Measurements from ENCODE around the gene HAGHL. TPM values are rescaled to one million over a fixed set of nuclear protein-coding genes. Genes with fewer than 3 reads are reported as not detected.

Gene HAGHL
- total and polyA plus RNA-seq, 4 donors: 7.4 to 51.1 (median 31.8) TPM

DNA sequence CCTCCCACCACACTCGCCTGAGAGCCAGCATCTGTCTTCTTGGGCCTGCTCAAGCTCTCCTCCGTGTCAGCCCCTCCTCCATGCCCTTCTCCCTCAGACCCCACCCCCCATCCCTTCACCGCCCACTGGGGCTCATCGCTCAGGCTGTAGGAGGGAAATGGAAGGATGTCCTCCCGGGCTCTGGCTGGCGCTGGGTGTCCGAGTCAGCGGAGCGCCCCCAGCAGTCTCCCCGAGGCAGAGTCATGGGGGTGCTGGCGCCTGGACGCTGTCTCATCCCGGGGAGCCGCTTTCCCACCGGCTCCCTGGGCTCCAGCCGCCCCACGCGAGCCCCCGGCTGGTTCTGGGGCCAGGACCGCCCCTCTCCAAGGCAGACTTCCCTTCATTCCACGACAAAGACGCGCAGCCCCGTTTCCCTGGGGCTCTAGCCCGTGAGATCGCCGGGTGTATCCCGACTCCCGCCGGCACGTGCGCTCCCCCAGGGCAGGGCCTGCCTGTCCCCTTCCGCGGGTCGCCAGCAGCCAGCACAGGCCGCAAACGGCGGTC, 6.4 kb upstream of the HAGHL start:
- peak overlapping the region; percentile 71 for H3K4me3 ChIP-seq (ENCODE audit: low read depth, low read length)
- WGBS (ENCODE audit: insufficient coverage): 0% methylated on average over 37 of the region's 38 CpGs
- DNase-seq (ENCODE audit: low read depth in 4 of 6, low spot score in 6 of 6): peak in 3 of 6 donors; percentile 73 to 93 (median 91)
- H3K36me3 ChIP-seq (ENCODE audit: control insufficient read depth, insufficient read depth, low read length): peaks cover 70% of the 10 kb centered on the region
- H3K4me1 ChIP-seq (ENCODE audit: control insufficient read depth, insufficient read depth, low read length): peaks cover 82% of the 10 kb centered on the region
- peak overlapping the region; percentile 96 for H3K27ac ChIP-seq (ENCODE audit: low read depth, low read length)
- peaks cover 11% of the 10 kb centered on the region for H3K27me3 ChIP-seq (ENCODE audit: control insufficient read depth, insufficient read depth, low read length)
- H3K9me3 ChIP-seq (ENCODE audit: control insufficient read depth, insufficient read depth, low read length): no peaks in the 10 kb centered on the region

- H3K4me1 ChIP-seq (ENCODE audit: control insufficient read depth, insufficient read depth, low read length): peaks cover 82% of the 10 kb centered on the region
- DNase-seq (ENCODE audit: low read depth in 4 of 6, low spot score in 6 of 6): peak in 4 of 6 donors; percentile 61 to 92 (median 83)
- H3K4me3 ChIP-seq (ENCODE audit: low read depth, low read length): peak within 1 kb of the TSS; percentile 71
- 5% methylated on average over 106 of the region's 106 CpGs for WGBS (ENCODE audit: insufficient coverage)
- H3K36me3 ChIP-seq (ENCODE audit: control insufficient read depth, insufficient read depth, low read length): peaks cover 70% of the 10 kb centered on the region
- H3K9me3 ChIP-seq (ENCODE audit: control insufficient read depth, insufficient read depth, low read length): no peaks in the 10 kb centered on the region
- peak within 1 kb of the TSS; percentile 96 for H3K27ac ChIP-seq (ENCODE audit: low read depth, low read length)
- peaks cover 6% of the 10 kb centered on the region for H3K27me3 ChIP-seq (ENCODE audit: control insufficient read depth, insufficient read depth, low read length)
These were observed 5.7 kb upstream of the HAGHL start, which contains the start of gene ANTKMT for GRCh38 chr16:720990-721764. ANTKMT (plus strand) TSS chr16:721146; CDS start chr16:721275, 129 bp downstream.

DNA sequence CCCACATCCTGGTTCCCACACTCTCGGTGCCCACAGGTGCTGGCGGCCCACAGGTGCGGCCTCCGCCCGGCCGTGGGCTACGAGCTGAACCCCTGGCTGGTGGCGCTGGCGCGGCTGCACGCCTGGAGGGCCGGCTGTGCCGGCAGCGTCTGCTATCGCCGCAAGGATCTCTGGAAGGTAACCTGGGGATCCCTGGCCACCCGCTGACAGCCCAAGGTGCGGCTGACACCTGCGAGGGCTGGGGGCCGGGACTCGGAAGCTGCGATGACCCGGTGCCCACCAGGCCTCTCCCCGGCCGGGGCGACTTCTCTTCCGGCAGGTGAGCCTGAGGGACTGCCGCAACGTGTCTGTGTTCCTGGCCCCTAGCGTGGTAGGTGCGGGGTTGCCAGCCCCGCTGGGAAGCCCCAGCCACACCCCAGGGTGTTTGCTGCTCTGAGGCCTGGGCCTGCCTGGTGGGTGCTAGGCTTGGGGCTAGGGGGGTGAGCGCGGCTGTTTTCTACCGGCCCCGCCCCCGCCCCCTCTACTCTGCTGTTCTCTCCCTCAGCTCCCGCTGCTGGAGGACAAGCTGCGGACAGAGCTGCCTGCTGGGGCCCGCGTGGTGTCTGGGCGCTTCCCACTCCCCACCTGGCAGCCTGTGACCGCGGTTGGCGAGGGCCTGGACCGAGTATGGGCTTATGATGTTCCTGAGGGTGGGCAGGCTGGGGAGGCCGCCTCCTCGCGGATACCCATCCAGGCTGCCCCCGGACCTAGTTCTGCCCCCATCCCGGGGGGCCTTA, 5.0 kb upstream of the HAGHL start:
- H3K4me3 ChIP-seq (ENCODE audit: low read depth, low read length): peak overlapping the region; percentile 29
- DNase-seq (ENCODE audit: low read depth in 4 of 6, low spot score in 6 of 6): no peak
- H3K9me3 ChIP-seq (ENCODE audit: control insufficient read depth, insufficient read depth, low read length): no peaks in the 10 kb centered on the region
- peaks cover 65% of the 10 kb centered on the region for H3K36me3 ChIP-seq (ENCODE audit: control insufficient read depth, insufficient read depth, low read length)
- no peaks in the 10 kb centered on the region for H3K27me3 ChIP-seq (ENCODE audit: control insufficient read depth, insufficient read depth, low read length)
- H3K4me1 ChIP-seq (ENCODE audit: control insufficient read depth, insufficient read depth, low read length): peaks cover 80% of the 10 kb centered on the region
- 80% methylated on average over 44 of the region's 51 CpGs for WGBS (ENCODE audit: insufficient coverage)
- no peak overlapping the region for H3K27ac ChIP-seq (ENCODE audit: low read depth, low read length)

DNA sequence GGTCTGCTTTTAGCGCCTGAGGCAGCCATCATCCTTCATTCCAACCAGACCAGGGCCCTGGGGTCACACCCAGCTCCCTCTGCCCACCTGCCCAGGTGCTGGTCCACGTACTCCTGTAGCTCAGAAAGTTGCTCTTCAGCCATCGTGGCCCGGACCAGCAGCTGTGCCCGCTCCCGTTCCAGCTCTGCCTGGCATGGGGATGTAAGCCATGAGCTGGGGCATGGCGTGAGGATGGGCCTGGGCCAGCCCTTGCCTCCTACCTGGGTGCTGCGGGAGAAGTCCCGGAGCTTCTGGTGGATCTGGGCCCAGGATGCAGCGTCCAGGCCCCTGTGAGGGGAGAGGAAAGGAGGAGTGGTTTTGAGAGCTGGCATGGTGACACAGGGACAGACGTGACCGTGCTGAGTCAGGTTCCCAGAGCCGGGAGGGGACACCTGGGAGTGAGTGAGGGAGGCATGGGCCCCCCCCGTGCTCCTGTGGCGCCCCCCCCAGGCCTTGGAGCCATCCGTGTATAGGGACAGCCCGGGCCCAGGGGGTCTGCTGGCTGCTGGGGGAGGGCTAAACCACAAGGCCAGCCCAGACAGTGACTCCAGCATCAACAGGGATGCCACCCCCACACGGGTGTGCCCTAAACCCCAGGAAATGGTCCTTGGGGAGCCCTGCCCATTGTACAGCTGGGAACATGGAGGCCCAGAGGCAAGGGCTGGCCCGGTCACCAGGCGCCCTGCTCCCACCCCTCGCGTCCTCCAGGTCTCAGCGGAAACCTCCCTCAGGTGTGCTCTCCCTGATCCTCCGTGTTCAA, 3.9 kb upstream of the HAGHL start:
- 88% methylated on average over 24 of the region's 24 CpGs for WGBS (ENCODE audit: insufficient coverage)
- peaks cover 54% of the 10 kb centered on the region for H3K36me3 ChIP-seq (ENCODE audit: control insufficient read depth, insufficient read depth, low read length)
- H3K27me3 ChIP-seq (ENCODE audit: control insufficient read depth, insufficient read depth, low read length): no peaks in the 10 kb centered on the region
- no peaks in the 10 kb centered on the region for H3K9me3 ChIP-seq (ENCODE audit: control insufficient read depth, insufficient read depth, low read length)
- H3K4me3 ChIP-seq (ENCODE audit: low read depth, low read length): no peak overlapping the region
- no peak for DNase-seq (ENCODE audit: low read depth in 4 of 6, low spot score in 6 of 6)
- H3K27ac ChIP-seq (ENCODE audit: low read depth, low read length): no peak overlapping the region
- H3K4me1 ChIP-seq (ENCODE audit: control insufficient read depth, insufficient read depth, low read length): peaks cover 79% of the 10 kb centered on the region

GRCh38 chr16:723695-724094, 3.2 kb upstream of the HAGHL start:
- no peaks in the 10 kb centered on the region for H3K27me3 ChIP-seq (ENCODE audit: control insufficient read depth, insufficient read depth, low read length)
- peaks cover 48% of the 10 kb centered on the region for H3K36me3 ChIP-seq (ENCODE audit: control insufficient read depth, insufficient read depth, low read length)
- no peak overlapping the region for H3K27ac ChIP-seq (ENCODE audit: low read depth, low read length)
- H3K4me1 ChIP-seq (ENCODE audit: control insufficient read depth, insufficient read depth, low read length): peaks cover 79% of the 10 kb centered on the region
- no peak for DNase-seq (ENCODE audit: low read depth in 4 of 6, low spot score in 6 of 6)
- 88% methylated on average over 8 of the region's 9 CpGs for WGBS (ENCODE audit: insufficient coverage)
- H3K4me3 ChIP-seq (ENCODE audit: low read depth, low read length): no peak overlapping the region
- no peaks in the 10 kb centered on the region for H3K9me3 ChIP-seq (ENCODE audit: control insufficient read depth, insufficient read depth, low read length)

DNA sequence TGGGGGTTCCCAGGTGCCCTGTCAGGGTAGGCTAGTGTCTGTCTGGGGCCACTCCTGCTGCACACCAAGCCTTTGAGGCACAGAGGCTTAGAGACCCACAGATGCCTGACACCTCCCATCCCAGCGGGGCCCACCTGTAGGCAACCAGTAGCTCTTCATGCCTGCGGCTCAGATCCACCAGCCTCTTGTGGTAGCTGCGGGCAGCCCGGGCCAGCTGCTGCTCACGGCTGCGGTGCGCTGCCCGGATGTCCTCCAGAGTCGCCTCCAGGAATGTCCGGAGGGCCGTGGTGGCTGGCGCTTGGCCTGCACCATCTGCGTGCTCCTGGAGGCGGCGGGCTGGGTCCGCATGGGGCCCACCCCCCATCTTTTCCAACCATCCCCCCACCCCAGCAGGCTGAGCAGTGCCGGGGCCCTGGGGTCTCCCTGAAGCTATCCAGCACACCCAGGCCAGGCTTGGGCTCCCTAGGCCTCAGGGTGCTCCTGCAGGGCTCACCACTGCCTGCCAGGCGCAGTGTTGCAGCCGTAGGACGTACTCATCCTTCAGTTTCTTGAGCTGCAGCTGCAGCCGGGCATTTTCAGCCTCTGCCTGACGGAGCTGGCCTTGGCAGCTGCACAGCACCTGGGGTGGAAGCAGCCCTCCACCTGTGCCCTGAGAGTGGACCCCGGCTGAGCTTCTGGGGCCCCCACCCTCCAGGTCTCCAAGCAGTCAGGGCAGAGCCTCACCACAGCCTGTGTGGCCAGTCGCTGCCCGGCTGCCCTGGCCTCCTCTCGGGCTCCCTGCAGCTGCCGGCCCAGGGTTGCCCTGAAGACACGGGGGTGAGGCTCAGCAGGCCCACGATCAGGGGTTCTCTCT, 2.5 kb upstream of the HAGHL start:
- H3K9me3 ChIP-seq (ENCODE audit: control insufficient read depth, insufficient read depth, low read length): no peaks in the 10 kb centered on the region
- peaks cover 77% of the 10 kb centered on the region for H3K4me1 ChIP-seq (ENCODE audit: control insufficient read depth, insufficient read depth, low read length)
- 68% methylated on average over 29 of the region's 29 CpGs for WGBS (ENCODE audit: insufficient coverage)
- H3K4me3 ChIP-seq (ENCODE audit: low read depth, low read length): no peak overlapping the region
- H3K27ac ChIP-seq (ENCODE audit: low read depth, low read length): no peak overlapping the region
- H3K36me3 ChIP-seq (ENCODE audit: control insufficient read depth, insufficient read depth, low read length): peaks cover 46% of the 10 kb centered on the region
- DNase-seq (ENCODE audit: low read depth in 4 of 6, low spot score in 6 of 6): no peak
- no peaks in the 10 kb centered on the region for H3K27me3 ChIP-seq (ENCODE audit: control insufficient read depth, insufficient read depth, low read length)

DNA sequence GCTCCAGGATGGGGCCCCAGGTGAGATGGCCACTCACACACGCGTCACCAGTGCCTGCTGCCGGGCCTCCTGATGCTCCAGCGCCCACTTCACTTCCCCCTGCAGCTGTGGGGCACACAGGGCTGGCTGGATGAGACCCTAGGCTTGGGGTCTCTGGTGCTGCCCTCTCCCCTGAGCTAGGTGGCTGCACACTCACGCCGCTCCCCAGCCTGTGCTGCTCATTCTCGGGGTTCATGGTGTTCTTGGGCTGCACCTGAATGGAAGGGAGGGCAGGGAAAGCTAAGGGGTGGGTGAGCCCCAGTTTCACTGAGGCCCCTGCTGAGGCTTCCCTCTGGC, 1.9 kb upstream of the HAGHL start:
- DNase-seq (ENCODE audit: low read depth in 4 of 6, low spot score in 6 of 6): no peak
- 81% methylated on average over 7 of the region's 7 CpGs for WGBS (ENCODE audit: insufficient coverage)
- Histone ChIP-seq H3K27ac (ENCODE audit: low read depth, low read length) (no peak overlapping the region), H3K27me3 (ENCODE audit: control insufficient read depth, insufficient read depth, low read length) (no peaks in the 10 kb centered on the region), H3K9me3 (ENCODE audit: control insufficient read depth, insufficient read depth, low read length) (no peaks in the 10 kb centered on the region), H3K36me3 (ENCODE audit: control insufficient read depth, insufficient read depth, low read length) (peaks cover 52% of the 10 kb centered on the region), H3K4me3 (ENCODE audit: low read depth, low read length) (no peak overlapping the region), H3K4me1 (ENCODE audit: control insufficient read depth, insufficient read depth, low read length) (peaks cover 76% of the 10 kb centered on the region)

- peaks cover 70% of the 10 kb centered on the region for H3K4me1 ChIP-seq (ENCODE audit: control insufficient read depth, insufficient read depth, low read length)
- H3K9me3 ChIP-seq (ENCODE audit: control insufficient read depth, insufficient read depth, low read length): no peaks in the 10 kb centered on the region
- H3K36me3 ChIP-seq (ENCODE audit: control insufficient read depth, insufficient read depth, low read length): peaks cover 58% of the 10 kb centered on the region
- H3K27ac ChIP-seq (ENCODE audit: low read depth, low read length): no peak overlapping the region
- 79% methylated on average over 19 of the region's 23 CpGs for WGBS (ENCODE audit: insufficient coverage)
- no peak overlapping the region for H3K4me3 ChIP-seq (ENCODE audit: low read depth, low read length)
- no peaks in the 10 kb centered on the region for H3K27me3 ChIP-seq (ENCODE audit: control insufficient read depth, insufficient read depth, low read length)
- DNase-seq (ENCODE audit: low read depth in 4 of 6, low spot score in 6 of 6): no peak
These were observed 1.3 kb upstream of the HAGHL start for GRCh38 chr16:725463-726187.

Data from spinal cord (tissue), 10 donors.